Lower lobe of right lung (tissue), 2 donors: Measurements from ENCODE around the gene HDAC9. TPM values are rescaled to one million over a fixed set of nuclear protein-coding genes. Genes with fewer than 3 reads are reported as not detected.
"Not testable (repeated sequence)": the region's sequence is repeated elsewhere in the genome, so short reads cannot be mapped to it uniquely, and the experiment has no call there.

Experiments used
- ATAC-seq, 2 donors: fragments of 200-7000 bp; cut with Tn5 transposase; one replicate each; pipeline ENCODE4 v1.9.1; 2020 to 2022; ENCODE audit warnings: mild to moderate bottlenecking in 2 of 2, moderate library complexity in 2 of 2
- DNase-seq: peaks from one replicate; pipeline ENCODE4 v3.0.0-alpha.2; 2020
- H3K27ac ChIP-seq: fragments of 200-600 bp; one replicate; pipeline ENCODE4 v1.8.0; 2022
- H3K27me3 ChIP-seq: fragments of 200-600 bp; one replicate; pipeline ENCODE4 v1.8.0; 2022; ENCODE audit warnings: low read depth
- H3K36me3 ChIP-seq: fragments of 200-600 bp; one replicate; pipeline ENCODE4 v1.8.0; 2022; ENCODE audit warnings: mild to moderate bottlenecking
- H3K4me1 ChIP-seq: fragments of 200-600 bp; one replicate; pipeline ENCODE4 v1.8.0; 2022
- H3K4me3 ChIP-seq: fragments of 200-600 bp; one replicate; pipeline ENCODE4 v1.8.0; 2022; ENCODE audit warnings: mild to moderate bottlenecking
- H3K9me3 ChIP-seq: fragments of 200-600 bp; one replicate; pipeline ENCODE4 v1.8.0; 2022
- intact Hi-C: fragments of 100-400 bp; cut with DNase I; formaldehyde crosslinking; loops from one replicate; pipeline ENCODE4 v1.11.0; 2022
- total RNA-seq: library from RNA; stranded (reverse); fragmentation: NEBNext Ultra II Directional; extraction: Animal tissue kit (Norgen Biotek cat#: 25700); gene quantifications from one replicate; pipeline ENCODE4 v1.2.1, GENCODE V29; 2021
- TF ChIP-seq, protein P1 (sequence below): fragments of 200-600 bp; IDR thresholded peaks from one replicate; pipeline ENCODE4 v1.8.0; 2022; ENCODE audit warnings: antibody characterized with exemption, mild to moderate bottlenecking
- donor health status: DM: no; HTN: yes; CAD: no; lungs with severe emphysema.

HDAC9 gene
- total RNA-seq, 1 donor from 2014 or later, result 14.3 TPM

GRCh38 chr7:19023477-19023876 lies 527.9 kb downstream of the HDAC9 start:
- ATAC-seq, result no peak
- Histone ChIP-seq H3K27ac (no peak overlapping the region), H3K9me3 (no peaks in the 10 kb centered on the region), H3K36me3 (no peaks in the 10 kb centered on the region), H3K4me3 (no peak overlapping the region), H3K4me1 (no peaks in the 10 kb centered on the region), H3K27me3 (no peaks in the 10 kb centered on the region)
- intact Hi-C loops, result no loop called here
- TF ChIP-seq, protein P1, sequence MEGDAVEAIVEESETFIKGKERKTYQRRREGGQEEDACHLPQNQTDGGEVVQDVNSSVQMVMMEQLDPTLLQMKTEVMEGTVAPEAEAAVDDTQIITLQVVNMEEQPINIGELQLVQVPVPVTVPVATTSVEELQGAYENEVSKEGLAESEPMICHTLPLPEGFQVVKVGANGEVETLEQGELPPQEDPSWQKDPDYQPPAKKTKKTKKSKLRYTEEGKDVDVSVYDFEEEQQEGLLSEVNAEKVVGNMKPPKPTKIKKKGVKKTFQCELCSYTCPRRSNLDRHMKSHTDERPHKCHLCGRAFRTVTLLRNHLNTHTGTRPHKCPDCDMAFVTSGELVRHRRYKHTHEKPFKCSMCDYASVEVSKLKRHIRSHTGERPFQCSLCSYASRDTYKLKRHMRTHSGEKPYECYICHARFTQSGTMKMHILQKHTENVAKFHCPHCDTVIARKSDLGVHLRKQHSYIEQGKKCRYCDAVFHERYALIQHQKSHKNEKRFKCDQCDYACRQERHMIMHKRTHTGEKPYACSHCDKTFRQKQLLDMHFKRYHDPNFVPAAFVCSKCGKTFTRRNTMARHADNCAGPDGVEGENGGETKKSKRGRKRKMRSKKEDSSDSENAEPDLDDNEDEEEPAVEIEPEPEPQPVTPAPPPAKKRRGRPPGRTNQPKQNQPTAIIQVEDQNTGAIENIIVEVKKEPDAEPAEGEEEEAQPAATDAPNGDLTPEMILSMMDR, result no peak
- DNase-seq, result no peak

GRCh38 chr7:19024261-19024660 lies 528.7 kb downstream of the HDAC9 start:
- intact Hi-C loops, result no loop called here
- no peaks in the 10 kb centered on the region for H3K4me1 ChIP-seq

DNA sequence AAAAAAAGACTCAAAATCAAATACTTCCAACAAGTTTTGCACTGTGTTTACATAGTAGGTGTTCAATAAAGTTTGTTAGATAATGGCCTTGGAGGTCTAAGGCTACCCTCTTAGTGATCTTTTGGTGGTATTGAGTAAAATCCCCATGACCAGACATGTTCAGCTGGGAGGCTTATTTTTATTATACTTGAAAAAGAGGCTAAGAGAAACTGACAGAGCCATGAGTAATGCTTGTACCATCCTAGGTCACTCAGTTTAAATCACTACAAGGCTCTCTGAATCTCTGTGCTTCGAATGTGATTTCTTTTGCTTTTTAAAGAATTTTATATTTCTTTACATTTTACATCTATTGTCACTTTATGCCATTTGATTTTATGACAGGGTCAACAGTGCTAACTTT lies 531.3 kb downstream of the HDAC9 start:
- no peaks in the 10 kb centered on the region for H3K27me3 ChIP-seq
- ATAC-seq (no peak), DNase-seq (no peak)
- TF ChIP-seq, protein P1, result no peak
- no peak overlapping the region for H3K27ac ChIP-seq
- no peaks in the 10 kb centered on the region for H3K9me3 ChIP-seq
- H3K36me3 ChIP-seq, result no peaks in the 10 kb centered on the region
- no peak overlapping the region for H3K4me3 ChIP-seq
- intact Hi-C loops, result no loop called here
- no peaks in the 10 kb centered on the region for H3K4me1 ChIP-seq

More at GRCh38 chr7:19024261-19024660, 528.7 kb downstream of the HDAC9 start:
- H3K9me3 ChIP-seq, result no peaks in the 10 kb centered on the region
- ATAC-seq, result no peak
- no peaks in the 10 kb centered on the region for H3K36me3 ChIP-seq
- no peak for DNase-seq
- H3K27me3 ChIP-seq, result no peaks in the 10 kb centered on the region
- no peak overlapping the region for H3K27ac ChIP-seq
- TF ChIP-seq, protein P1, result no peak
- no peak overlapping the region for H3K4me3 ChIP-seq

GRCh38 chr7:19030281-19030680 lies 534.7 kb downstream of the HDAC9 start:
- no peaks in the 10 kb centered on the region for H3K4me1 ChIP-seq
- no peak overlapping the region for H3K27ac ChIP-seq
- no peak overlapping the region for H3K4me3 ChIP-seq
- peaks cover 8% of the 10 kb centered on the region for H3K9me3 ChIP-seq
- ATAC-seq (no peak), DNase-seq (no peak)
- intact Hi-C loops, result no loop called here
- TF ChIP-seq, protein P1, result no peak
- no peaks in the 10 kb centered on the region for H3K27me3 ChIP-seq
- H3K36me3 ChIP-seq, result no peaks in the 10 kb centered on the region

DNA sequence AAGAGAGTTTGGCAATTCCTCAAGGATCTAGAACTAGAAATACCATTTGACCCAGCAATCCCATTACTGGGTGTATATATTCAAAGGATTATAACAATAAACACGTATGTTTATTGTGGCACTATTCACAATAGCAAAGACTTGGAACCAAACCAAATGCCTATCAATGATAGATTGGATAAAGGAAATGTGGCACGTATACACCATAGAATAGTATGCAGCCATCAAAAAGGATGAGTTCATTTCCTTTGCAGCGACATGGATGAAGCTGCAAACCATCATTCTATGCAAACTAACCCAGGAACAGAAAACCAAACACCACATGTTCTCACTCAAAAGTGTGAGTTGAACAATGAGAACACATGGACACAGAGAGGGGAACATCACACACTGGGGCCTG lies 537.4 kb downstream of the HDAC9 start:
- H3K9me3 ChIP-seq, intact Hi-C loops, DNase-seq, H3K4me1 ChIP-seq, H3K36me3 ChIP-seq, ATAC-seq, H3K4me3 ChIP-seq, H3K27ac ChIP-seq, H3K27me3 ChIP-seq: not testable (repeated sequence)

GRCh38 chr7:19051767-19052375 lies 556.3 kb downstream of the HDAC9 start:
- no peak overlapping the region for H3K27ac ChIP-seq
- no peaks in the 10 kb centered on the region for H3K4me1 ChIP-seq
- ATAC-seq, result peak in 1 of 2 donors; percentile 60
- H3K36me3 ChIP-seq, result no peaks in the 10 kb centered on the region
- no peak for DNase-seq
- TF ChIP-seq, protein P1, result peak; percentile 83
- H3K9me3 ChIP-seq, result no peaks in the 10 kb centered on the region
- no peaks in the 10 kb centered on the region for H3K27me3 ChIP-seq
- intact Hi-C loops, result no loop called here
- H3K4me3 ChIP-seq, result no peak overlapping the region
